Measurements from ENCODE around the gene OPHN1.

GRCh38 chrX:68332201-68332731, 101.0 kb downstream of the OPHN1 start:
- TF ChIP-seq CTCF (IDR thresholded peaks at IDR 0.05; ENCODE audit: low read length) (no peak), EZH2phosphoT487 (IDR thresholded peaks at IDR 0.05; ENCODE audit: low read length) (no peak), EZH2 (optimal IDR thresholded peaks at IDR 0.05; ENCODE audit: low read depth, low read length) (no peak)

Measured in MM.1S (cell line).